NCI-H1092 treated with DMSO at 0.1 percent for 48 hours (cell line): ENCODE measurements around the gene MIPOL1.
"Not testable (repeated sequence)": the region's sequence is repeated elsewhere in the genome, so short reads cannot be mapped to it uniquely, and the experiment has no call there.

Experiments
- DNase-seq: peaks from one replicate; lab custom pipeline; 2025; lab: John Stamatoyannopoulos, UW

The MIPOL1 gene

GRCh38 chr14:37401093-37401492, 203.4 kb downstream of the MIPOL1 start:
- no peak for DNase-seq

- peak; percentile 16 for DNase-seq
Measured at GRCh38 chr14:37403626-37404025, 205.9 kb downstream of the MIPOL1 start.

- DNase-seq: peak; percentile 22
Measured at GRCh38 chr14:37406095-37406494, 208.4 kb downstream of the MIPOL1 start.

GRCh38 chr14:37411079-37411735, 213.5 kb downstream of the MIPOL1 start:
- DNase-seq: peak; percentile 54

GRCh38 chr14:37413050-37413449, 215.3 kb downstream of the MIPOL1 start:
- no peak for DNase-seq

- DNase-seq: no peak
Measured at GRCh38 chr14:37413504-37414003, 215.8 kb downstream of the MIPOL1 start.

GRCh38 chr14:37416264-37416663, 218.5 kb downstream of the MIPOL1 start:
- no peak for DNase-seq

GRCh38 chr14:37417151-37417550, 219.4 kb downstream of the MIPOL1 start:
- DNase-seq: no peak

GRCh38 chr14:37417833-37418232, 220.1 kb downstream of the MIPOL1 start:
- DNase-seq: no peak

GRCh38 chr14:37420622-37421021, 222.9 kb downstream of the MIPOL1 start:
- no peak for DNase-seq

- DNase-seq: no peak
Measured at GRCh38 chr14:37422319-37422718, 224.6 kb downstream of the MIPOL1 start.

GRCh38 chr14:37422748-37423147, 225.0 kb downstream of the MIPOL1 start:
- no peak for DNase-seq

- no peak for DNase-seq
Measured at GRCh38 chr14:37428954-37429353, 231.2 kb downstream of the MIPOL1 start.

GRCh38 chr14:37429618-37430017, 231.9 kb downstream of the MIPOL1 start:
- DNase-seq: no peak

- DNase-seq: no peak
Measured at GRCh38 chr14:37434867-37435266, 237.1 kb downstream of the MIPOL1 start.

GRCh38 chr14:37436519-37436918, 238.8 kb downstream of the MIPOL1 start:
- DNase-seq: peak; percentile 57

GRCh38 chr14:37437490-37437889, 239.8 kb downstream of the MIPOL1 start:
- DNase-seq: peak; percentile 76

- DNase-seq: no peak
Measured at GRCh38 chr14:37438444-37438843, 240.7 kb downstream of the MIPOL1 start.

GRCh38 chr14:37443461-37443860, 245.7 kb downstream of the MIPOL1 start:
- no peak for DNase-seq

- DNase-seq: no peak
Measured at GRCh38 chr14:37447883-37448391, 250.2 kb downstream of the MIPOL1 start.

GRCh38 chr14:37452323-37452722, 254.6 kb downstream of the MIPOL1 start:
- DNase-seq: no peak

GRCh38 chr14:37453985-37454384, 256.2 kb downstream of the MIPOL1 start:
- DNase-seq: no peak

GRCh38 chr14:37457334-37457733, 259.6 kb downstream of the MIPOL1 start:
- no peak for DNase-seq

- not testable (repeated sequence) for DNase-seq
Measured at GRCh38 chr14:37462426-37462825, 264.7 kb downstream of the MIPOL1 start.
